OCI-LY7 (cell line): ENCODE results near the gene ZNF576.

Source experiments
- EZH2phosphoT487 ChIP-seq: fragments of 200-600 bp; sonication (generic); IDR thresholded peaks from 2 replicates; pipeline ENCODE4 v1.6.1; 2018; ENCODE audit warnings: low read depth, borderline replicate concordance, mild to moderate bottlenecking, mixed run types, antibody characterized with exemption, low read length, moderate library complexity, mixed read lengths
- TF ChIP-seq, protein P1 (sequence below): fragments of 200-600 bp; sonication (generic); conservative IDR thresholded peaks from 2 replicates; pipeline ENCODE4 v1.5.1; 2014; ENCODE audit warnings: mild to moderate bottlenecking, antibody characterized with exemption, low read length, moderate library complexity, mixed read lengths

GRCh38 chr19:43578787-43579186, 17.6 kb upstream of the ZNF576 start:
- TF ChIP-seq, protein P1, sequence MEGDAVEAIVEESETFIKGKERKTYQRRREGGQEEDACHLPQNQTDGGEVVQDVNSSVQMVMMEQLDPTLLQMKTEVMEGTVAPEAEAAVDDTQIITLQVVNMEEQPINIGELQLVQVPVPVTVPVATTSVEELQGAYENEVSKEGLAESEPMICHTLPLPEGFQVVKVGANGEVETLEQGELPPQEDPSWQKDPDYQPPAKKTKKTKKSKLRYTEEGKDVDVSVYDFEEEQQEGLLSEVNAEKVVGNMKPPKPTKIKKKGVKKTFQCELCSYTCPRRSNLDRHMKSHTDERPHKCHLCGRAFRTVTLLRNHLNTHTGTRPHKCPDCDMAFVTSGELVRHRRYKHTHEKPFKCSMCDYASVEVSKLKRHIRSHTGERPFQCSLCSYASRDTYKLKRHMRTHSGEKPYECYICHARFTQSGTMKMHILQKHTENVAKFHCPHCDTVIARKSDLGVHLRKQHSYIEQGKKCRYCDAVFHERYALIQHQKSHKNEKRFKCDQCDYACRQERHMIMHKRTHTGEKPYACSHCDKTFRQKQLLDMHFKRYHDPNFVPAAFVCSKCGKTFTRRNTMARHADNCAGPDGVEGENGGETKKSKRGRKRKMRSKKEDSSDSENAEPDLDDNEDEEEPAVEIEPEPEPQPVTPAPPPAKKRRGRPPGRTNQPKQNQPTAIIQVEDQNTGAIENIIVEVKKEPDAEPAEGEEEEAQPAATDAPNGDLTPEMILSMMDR, result no peak
- TF ChIP-seq EZH2phosphoT487, result no peak
